Germinal center (tissue), 1 donor: Measurements from ENCODE around the gene SPRYD4.
A peak's percentile ranks its signal among the peaks of the same experiment; 100 is the strongest.
"Not testable (repeated sequence)": the region's sequence is repeated elsewhere in the genome, so short reads cannot be mapped to it uniquely, and the experiment has no call there.

ENCODE experiments used
- DNase-seq: peaks from one replicate; pipeline ENCODE4 v3.0.0; 2012; ENCODE audit warnings: mixed read lengths, low spot score

The SPRYD4 gene

DNA sequence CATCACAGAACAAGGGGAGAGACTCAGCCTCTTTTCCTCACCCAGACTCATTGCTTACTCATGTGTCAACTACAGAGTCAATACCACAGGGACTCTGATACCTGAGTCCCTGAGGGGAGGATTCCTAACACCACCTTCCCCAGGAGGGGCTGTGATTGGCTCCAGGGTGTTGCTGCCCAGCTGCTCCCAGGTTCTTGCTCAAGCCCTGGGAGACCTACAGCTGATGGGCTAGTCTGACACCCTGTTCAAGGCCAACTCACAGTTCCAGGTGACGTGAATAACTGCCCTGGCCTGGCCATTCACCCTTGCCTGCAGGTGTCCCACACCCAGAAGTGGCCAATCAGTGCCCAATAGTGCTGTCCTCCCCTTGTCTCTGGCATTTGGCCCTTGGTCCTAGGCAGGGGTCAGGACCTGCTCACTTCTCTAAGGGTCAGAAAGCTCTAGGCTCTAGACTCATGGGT lies 8.6 kb downstream of the SPRYD4 start:
- DNase-seq, result no peak

GRCh38 chr12:56477521-56478225 lies 9.3 kb downstream of the SPRYD4 start:
- no peak for DNase-seq

DNA sequence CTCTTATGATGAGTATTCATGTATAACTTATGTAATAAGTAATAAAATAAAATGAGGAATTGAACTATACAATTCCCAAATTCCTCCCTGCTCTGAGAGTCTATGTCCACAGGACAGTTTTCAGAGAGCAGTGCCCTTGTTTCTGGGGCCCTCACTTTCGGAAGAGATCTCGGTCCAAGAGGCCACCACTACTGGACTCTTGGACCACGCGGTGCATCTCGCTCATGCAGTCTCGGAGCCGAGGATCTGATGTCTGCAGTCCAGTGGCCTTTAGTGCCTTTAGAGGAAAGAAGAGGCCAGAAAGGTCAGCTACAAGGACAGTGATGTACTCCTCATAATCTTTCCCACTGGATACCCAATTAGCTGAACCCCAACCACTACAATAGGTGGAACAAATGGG lies 11.2 kb downstream of the SPRYD4 start:
- no peak for DNase-seq

- DNase-seq, result no peak
Observed at GRCh38 chr12:56484566-56484965, 16.2 kb downstream of the SPRYD4 start.

GRCh38 chr12:56486694-56487093 lies 18.3 kb downstream of the SPRYD4 start:
- no peak for DNase-seq

DNA sequence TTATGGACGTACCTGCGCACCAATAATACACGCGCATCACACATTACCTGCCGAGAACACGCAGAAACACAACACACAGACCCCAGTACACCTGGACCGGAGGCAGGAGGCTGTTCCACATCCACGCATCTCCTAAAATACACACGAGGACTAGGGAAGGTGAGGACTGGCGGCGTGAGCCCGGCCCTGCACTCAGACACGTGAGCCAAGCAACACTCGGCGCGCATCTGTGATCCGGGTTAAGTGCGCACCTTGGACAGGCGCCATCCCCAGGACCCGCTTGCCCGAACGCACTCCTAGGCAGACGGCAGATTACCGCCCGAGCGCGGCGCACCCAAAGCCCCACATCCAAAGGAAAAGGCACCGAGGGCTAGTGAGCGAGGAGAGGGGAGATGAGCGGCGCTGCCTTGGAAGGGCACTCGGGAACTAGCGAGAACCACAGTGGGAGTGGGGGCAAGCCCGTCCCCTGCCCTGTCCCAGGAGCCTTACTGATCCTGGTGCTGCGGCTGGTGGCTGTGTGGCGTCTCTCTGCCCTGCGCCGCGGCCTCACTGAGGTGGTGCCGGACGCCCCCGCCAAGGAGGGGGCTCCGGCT lies 19.2 kb downstream of the SPRYD4 start:
- peak; percentile 23 for DNase-seq

- peak; percentile 88 for DNase-seq
Observed at GRCh38 chr12:56488041-56488955, 19.9 kb downstream of the SPRYD4 start, which contains the start of gene GLS2. GLS2 (minus strand) TSS chr12:56488161; CDS start chr12:56488118, 43 bp downstream.

DNA sequence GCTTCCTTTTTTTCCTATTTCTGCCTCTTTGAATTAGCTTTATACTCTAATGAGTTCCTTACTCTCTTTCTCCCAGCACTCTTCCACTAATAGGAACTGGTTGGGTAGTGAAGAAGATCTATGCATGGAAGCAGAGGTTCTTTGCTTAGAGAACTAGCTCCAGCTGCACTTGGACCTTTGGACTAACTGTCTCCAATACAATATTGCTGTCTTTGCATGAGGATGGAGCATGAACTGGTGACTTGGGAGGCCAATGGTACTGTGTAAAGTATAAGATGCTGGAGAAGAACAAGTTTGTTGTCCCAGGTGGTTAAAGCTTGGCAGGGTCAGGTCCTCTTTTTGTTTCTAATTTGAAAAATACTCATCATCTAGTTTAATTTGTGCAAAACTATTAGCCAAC lies 22.0 kb downstream of the SPRYD4 start:
- DNase-seq, result no peak

GRCh38 chr12:56493409-56494105 lies 25.2 kb downstream of the SPRYD4 start:
- not testable (repeated sequence) for DNase-seq

GRCh38 chr12:56494106-56494415 lies 25.7 kb downstream of the SPRYD4 start:
- DNase-seq, result not testable (repeated sequence)

DNA sequence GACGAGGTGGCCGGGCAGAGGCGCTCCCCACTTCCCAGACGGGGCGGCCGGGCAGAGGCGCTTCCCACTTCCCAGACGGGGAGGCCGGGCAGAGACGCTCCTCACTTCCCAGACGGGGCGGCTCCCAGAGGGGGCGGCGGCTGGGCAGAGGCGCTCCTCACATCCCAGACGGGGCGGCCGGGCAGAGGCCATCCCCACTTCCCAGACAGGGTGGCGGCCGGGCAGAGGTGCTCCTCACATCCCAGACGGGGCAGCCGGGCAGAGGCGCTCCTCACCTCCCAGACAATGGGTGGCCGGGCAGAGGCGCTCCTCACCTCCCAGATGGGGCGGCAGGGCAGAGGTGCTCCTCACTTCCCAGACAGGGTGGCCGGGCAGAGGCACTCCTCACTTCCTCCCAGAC lies 26.1 kb downstream of the SPRYD4 start:
- DNase-seq, result not testable (repeated sequence)

DNA sequence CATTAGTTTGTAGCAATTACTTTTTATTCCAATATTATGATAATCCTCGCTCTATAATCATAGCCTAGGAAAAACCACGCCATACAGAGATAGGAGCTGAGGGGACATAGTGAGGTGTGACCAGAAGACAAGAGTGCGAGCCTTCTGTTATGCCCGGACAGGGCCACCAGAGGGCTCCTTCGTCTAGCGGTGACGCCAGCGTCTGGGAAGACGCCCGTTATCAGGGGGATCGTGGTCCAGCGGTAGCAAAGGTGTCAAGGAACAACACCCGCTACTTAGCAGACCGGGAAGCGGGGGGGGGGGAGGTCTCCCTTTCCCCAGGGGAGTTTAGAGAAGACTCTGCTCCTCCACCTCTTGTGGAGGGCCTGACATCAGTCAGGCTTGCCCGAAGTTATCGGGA lies 28.3 kb downstream of the SPRYD4 start:
- peak; percentile 5 for DNase-seq

DNA sequence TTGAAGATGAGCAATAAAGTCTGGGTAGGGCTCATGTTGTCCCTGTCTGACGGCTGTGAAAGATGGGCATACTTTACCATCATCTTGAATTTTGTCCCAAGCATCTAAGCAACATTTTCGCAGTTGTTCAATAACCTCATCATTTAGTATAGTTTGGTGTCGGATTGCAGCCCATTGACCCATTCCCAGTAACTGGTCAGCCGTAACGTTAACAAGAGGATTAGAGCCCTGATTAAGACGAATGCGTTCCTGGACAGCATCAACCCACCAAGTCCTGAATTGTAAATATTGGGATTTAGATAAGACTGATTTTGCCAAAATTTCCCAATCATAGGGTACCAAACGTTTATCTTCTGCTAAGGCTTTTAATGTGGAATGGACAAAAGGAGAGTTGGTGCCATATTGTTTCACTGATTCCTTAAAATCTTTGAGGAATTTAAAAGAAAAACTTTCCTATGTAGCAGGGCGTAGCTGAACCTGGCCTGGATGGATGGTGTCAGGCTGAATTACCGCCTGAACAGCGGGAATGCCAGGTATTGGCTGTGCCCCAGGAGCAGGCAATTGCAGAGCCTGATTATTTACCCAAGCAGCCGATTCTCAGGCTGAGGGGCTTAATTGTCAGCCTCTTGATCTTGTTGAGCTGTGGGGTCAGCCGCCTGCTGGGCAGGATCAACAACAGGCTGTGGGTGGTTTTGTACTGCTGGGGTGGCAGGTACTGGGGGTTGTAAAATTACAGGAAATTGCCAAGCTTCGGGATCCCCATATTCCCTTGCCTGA lies 29.9 kb downstream of the SPRYD4 start:
- DNase-seq, result not testable (repeated sequence)

DNA sequence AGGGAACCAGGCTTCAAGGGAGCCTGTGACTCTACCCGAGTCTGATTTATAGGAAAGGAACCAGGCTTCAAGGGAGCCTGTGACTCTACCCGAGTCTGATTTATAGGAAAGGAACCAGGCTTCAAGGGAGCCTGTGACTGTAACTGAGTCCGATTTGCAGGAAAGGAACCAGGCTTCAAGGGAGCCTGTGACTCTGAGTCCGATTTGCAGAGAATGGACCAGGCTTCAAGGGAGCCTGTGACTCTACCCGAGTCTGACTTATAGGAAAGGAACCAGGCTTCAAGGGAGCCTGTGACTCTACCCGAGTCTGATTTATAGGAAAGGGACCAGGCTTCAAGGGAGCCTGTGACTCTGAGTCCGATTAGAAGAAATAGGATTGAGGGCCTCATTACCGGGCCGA lies 31.1 kb downstream of the SPRYD4 start:
- not testable (repeated sequence) for DNase-seq

GRCh38 chr12:56499879-56500278 lies 31.5 kb downstream of the SPRYD4 start:
- DNase-seq, result not testable (repeated sequence)

DNA sequence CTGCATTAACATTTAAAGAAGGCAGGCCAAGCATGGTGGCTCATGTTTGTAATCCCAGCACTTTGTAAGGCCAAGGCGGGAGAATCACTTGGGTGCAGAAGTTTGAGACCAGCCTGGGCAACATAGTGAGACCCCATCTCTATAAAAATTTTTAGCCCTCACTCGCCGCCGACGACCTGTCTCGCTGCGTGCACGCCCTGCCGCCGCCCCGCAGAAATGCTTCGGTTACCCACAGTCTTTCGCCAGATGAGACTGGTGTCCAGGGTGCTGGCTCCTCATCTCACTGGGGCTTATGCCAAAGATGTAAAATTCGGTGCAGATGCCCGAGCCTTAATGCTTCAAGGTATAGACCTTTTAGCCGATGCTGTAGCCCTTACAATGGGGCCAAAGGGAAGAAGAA lies 42.4 kb downstream of the SPRYD4 start:
- DNase-seq, result no peak

DNA sequence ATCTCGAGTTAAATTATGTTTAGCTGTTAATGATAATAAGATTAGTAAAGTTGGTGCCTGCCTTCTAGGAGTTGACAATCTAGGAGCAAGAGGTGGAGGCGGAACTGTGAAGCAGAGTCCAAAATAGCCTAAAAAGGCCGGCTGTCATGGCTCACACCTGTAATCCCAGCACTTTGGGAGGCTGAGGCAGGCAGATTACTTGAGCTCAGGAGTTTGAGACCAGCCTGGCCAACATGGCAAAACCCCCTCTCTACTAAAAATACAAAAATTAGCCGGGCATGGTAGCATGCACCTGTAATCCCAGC lies 45.6 kb downstream of the SPRYD4 start:
- not testable (repeated sequence) for DNase-seq

DNA sequence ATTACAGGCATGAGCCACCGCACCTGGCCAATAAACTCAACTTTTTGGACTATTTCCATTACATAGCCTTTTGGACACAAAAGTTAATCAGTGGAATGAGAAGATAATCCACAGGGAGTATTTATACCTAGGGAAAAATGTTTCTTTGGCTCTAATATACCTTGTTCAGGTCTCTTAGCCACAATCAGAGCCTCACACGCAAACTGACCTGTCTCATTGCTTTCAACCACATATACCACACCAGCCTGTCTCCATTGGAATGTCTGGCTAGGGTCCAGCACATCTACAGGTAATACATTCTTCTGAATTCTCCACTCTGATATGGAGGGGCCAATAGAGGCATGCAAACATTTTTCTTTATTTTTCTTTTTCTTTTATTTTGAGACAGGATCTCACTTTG lies 49.5 kb downstream of the SPRYD4 start:
- DNase-seq, result no peak

GRCh38 chr12:56518570-56518969 lies 50.2 kb downstream of the SPRYD4 start:
- no peak for DNase-seq

DNA sequence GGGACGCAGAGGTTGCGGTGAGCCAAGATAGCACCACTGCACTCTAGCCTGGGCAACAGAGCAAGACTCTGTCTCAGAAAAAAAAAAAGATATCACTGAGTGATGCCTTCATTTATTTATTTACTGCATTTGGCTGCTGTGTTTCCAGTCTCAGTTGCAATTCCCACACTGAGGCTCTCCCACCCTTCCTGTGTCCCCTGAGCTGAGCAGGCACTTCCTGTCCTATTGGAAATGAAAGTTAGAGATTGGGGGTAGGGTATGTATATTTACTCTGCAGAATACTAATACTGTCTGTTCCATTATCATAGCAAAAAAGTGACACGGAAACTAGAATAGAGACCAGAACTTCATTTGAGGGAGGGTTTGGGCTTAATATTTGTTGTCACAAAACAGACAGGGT lies 51.7 kb downstream of the SPRYD4 start:
- DNase-seq, result no peak

- DNase-seq, result no peak
Observed at GRCh38 chr12:56520506-56520905, 52.1 kb downstream of the SPRYD4 start.

GRCh38 chr12:56521209-56521589 lies 52.8 kb downstream of the SPRYD4 start:
- no peak for DNase-seq
